HG03060 (cell line): ENCODE data around the gene LRP8.

Experiments used
- ATAC-seq: cut with Tn5 transposase; IDR thresholded peaks from one replicate; pipeline ENCODE4 v1.9.1; 2021; ENCODE audit warnings: low read depth, moderate number of reproducible peaks; ENCODE audit not compliant: unreplicated experiment

The LRP8 gene

DNA sequence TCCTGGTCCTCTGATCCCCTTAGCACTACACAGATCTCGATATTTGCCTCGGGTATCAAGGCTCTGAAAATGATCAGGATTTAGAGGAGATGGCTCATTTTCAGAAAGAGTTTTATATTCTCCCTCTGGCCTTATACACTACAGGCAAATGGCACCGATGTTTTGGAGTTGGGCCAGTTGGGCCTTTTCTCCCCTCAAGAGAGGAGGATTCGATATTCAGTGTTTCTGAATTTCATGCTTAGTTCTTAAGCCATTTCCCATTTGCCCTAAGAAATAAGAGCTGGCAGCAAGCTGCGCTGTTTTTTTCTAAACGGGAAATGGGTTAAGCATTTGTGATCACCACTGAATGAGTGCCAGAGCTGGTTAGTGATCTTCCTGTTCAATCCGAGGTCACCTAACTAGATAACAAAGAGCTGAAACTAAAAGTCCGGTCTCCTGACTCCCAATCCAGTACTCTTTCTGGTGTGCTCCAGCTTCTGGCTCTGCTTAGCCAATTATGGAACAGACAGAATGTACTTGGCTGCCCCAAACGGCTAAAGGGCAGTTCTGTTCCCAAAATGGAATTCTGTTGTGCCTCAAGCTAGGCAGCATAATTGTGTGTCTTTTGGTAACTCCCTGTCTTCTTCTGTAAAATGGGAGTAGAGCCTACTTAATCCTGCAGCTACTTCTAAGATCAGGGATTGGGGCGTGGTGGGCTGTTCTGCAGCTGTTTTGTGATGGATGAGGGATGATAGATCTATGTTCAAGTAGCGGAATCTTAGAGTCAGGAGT lies 132.4 kb downstream of the LRP8 start:
- no peak for ATAC-seq
